Measurements from ENCODE around the gene MYL7. TPM values are rescaled to one million over a fixed set of nuclear protein-coding genes. Genes with fewer than 3 reads are reported as not detected.

The MYL7 gene
- total RNA-seq, 1 experiment from 2014 or later, result not detected

DNA sequence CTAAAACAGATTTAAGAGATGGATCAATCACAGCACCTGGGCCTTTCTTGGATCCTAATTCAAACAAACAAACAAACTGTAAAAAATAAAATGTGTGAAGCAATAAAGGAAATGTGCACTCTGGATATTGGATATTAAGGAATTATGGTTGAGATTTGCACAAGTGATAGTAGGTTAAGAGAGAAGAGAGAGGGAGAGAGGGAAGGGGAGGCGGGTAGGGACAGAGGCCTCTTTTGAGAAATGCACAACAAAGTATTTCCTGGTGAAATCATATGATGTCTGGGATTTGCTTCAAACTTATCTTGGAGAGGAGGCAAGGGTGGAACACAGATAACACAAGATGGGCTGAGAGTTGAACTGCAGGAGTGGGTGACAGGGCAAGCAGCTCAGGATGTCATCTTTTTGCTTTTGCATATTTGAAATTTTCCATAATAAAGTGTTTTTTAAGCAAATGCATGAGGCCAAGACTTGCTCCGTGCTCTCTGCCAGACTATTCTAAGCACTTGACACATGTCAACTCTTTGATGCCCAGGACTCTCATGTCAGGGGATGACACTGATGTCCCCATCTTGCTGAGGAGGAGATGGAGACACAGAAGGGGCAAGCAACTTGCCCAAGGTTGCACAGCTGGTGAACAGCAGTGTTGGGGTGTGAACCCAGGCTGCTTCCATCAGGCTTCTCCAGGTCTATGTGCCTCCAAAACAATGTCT, 46.1 kb downstream of the MYL7 start:
- Histone ChIP-seq H3K27me3 (replicated peaks) (no peaks in the 10 kb centered on the region), H3K36me3 (no peaks in the 10 kb centered on the region), H3K9me3 (replicated peaks) (no peaks in the 10 kb centered on the region), H3K27ac (no peak overlapping the region), H3K4me1 (replicated peaks) (peaks cover under 1% of the 10 kb centered on the region), H3K4me3 (no peak overlapping the region)
- no peak for DNase-seq (ENCODE audit: low read depth in 1 of 2, low spot score in 2 of 2)

DNA sequence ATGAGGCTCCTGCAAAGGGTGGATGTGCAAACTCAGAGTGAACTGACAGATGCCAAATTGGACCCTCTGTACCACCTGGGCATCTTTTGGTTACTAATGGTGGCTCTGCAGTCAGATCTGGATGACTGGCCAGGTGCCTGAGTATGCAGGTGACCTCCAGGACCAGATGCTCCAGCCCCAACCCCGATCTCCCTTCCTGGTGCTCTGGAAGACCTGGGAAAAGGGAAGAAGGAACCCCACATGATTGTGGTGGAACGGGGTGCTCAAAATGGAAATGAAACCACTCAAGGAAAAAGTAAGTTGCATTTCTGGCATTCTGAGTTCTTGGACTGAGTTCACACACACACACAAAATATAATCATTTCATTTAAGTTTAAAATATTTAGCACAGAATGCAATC, 46.8 kb downstream of the MYL7 start:
- Histone ChIP-seq H3K4me3 (no peak overlapping the region), H3K36me3 (no peaks in the 10 kb centered on the region), H3K27ac (no peak overlapping the region), H3K9me3 (replicated peaks) (no peaks in the 10 kb centered on the region), H3K4me1 (replicated peaks) (peaks cover 6% of the 10 kb centered on the region), H3K27me3 (replicated peaks) (no peaks in the 10 kb centered on the region)
- DNase-seq (ENCODE audit: low read depth in 1 of 2, low spot score in 2 of 2), result no peak

DNA sequence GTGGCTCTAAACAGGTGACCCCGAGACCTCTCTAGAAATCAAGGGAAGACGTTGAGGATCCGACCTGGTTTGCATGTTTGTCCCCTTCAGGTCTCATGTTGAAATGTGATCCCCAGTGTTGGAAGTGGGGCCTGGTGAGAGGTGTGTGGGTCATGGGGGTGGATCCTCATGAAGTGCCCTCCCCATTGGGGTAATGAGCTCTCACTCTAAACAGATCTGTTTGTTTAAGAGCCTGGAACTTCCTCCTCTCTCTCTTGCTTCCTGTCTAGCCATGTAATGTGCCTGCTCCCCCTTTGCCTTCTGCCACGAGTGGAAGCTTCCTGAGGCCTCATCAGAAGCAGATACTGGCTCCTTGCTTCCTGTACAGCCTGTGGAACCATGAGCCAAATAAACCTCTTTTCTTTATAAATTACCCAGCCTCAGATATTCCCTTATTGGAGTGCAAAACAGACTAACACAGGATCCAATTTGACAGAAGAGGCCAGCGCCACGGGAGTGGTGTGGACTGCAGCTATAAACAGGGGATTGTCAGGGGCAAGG, 48.0 kb downstream of the MYL7 start:
- H3K4me3 ChIP-seq, result no peak overlapping the region
- no peaks in the 10 kb centered on the region for H3K36me3 ChIP-seq
- peaks cover 18% of the 10 kb centered on the region for H3K4me1 ChIP-seq (replicated peaks)
- no peak for DNase-seq (ENCODE audit: low read depth in 1 of 2, low spot score in 2 of 2)
- no peaks in the 10 kb centered on the region for H3K9me3 ChIP-seq (replicated peaks)
- H3K27me3 ChIP-seq (replicated peaks), result no peaks in the 10 kb centered on the region
- no peak overlapping the region for H3K27ac ChIP-seq

Other genes starting within 250 kb of the MYL7 start
- 20.4 and 25.4 TPM in 2 replicates for gene URGCP, start 234.7 kb downstream of the MYL7 start, total RNA-seq (2014; rRNA removed; shearing (Covaris generic))
- gene UBE2D4, start 214.9 kb downstream of the MYL7 start, total RNA-seq (2014; rRNA removed; shearing (Covaris generic)), result 12.1 and 13.0 TPM in 2 replicates
- gene SPDYE1, start 143.4 kb downstream of the MYL7 start, total RNA-seq (2014; rRNA removed; shearing (Covaris generic)), result not detected in 2 replicates
- gene DBNL, start 96.6 kb downstream of the MYL7 start, total RNA-seq (2014; rRNA removed; shearing (Covaris generic)), result 171 and 183 TPM in 2 replicates
- 0.13 TPM in 1 of 2 replicates, not detected in the other for gene PGAM2, start 75.8 kb downstream of the MYL7 start, total RNA-seq (2014; rRNA removed; shearing (Covaris generic))
- gene POLM, start 58.8 kb downstream of the MYL7 start, total RNA-seq (2014; rRNA removed; shearing (Covaris generic)), result 5.4 and 10.7 TPM in 2 replicates
- not detected in 2 replicates for gene AEBP1, start 37.0 kb downstream of the MYL7 start, total RNA-seq (2014; rRNA removed; shearing (Covaris generic))
- gene POLD2, start 17.8 kb downstream of the MYL7 start, total RNA-seq (2014; rRNA removed; shearing (Covaris generic)), result 84.9 and 96.1 TPM in 2 replicates
- 0.13 and 1.6 TPM in 2 replicates for gene GCK, start 48.1 kb upstream of the MYL7 start, total RNA-seq (2014; rRNA removed; shearing (Covaris generic))
- 51.3 and 111 TPM in 2 replicates for gene YKT6, start 59.6 kb upstream of the MYL7 start, total RNA-seq (2014; rRNA removed; shearing (Covaris generic))
- gene CAMK2B, start 184.3 kb upstream of the MYL7 start, total RNA-seq (2014; rRNA removed; shearing (Covaris generic)), result not detected in 2 replicates